MCF 10A (cell line): Measurements from ENCODE around the gene GALNT9. TPM values are rescaled to one million over a fixed set of nuclear protein-coding genes. Genes with fewer than 3 reads are reported as not detected.

ENCODE experiments used
- BruUV-seq: library from RNA; stranded (reverse); fragments of 400-500 nt; replicated peaks from 2 replicates; lab custom pipeline; 2021; lab: Mats Ljungman, UMichigan
- CTCF ChIA-PET: fragments of 300-600 bp; sonication (Branson Sonifier 250); formaldehyde crosslinking; extraction: SDS; loops from one replicate; lab custom pipeline; 2021; ENCODE audit warnings: antibody characterized with exemption, inconsistent platforms; lab: Yijun Ruan, JAX
- POLR2A ChIA-PET: fragments of 300-600, 350-650 bp; sonication (Branson Sonifier 250); formaldehyde crosslinking; extraction: SDS; loops from one replicate; lab custom pipeline; 2020; ENCODE audit warnings: antibody characterized with exemption, inconsistent platforms; lab: Yijun Ruan, JAX
- DNase-seq: peaks from one replicate; pipeline ENCODE4 v3.0.0-alpha.2; 2018; ENCODE audit not compliant: unreplicated experiment
- H3K27ac Mint-ChIP-seq: one replicate; pipeline ENCODE4 v1.8.0; 2022; ENCODE audit warnings: mild to moderate bottlenecking, low read depth, mixed read lengths; ENCODE audit not compliant: unreplicated experiment
- H3K27me3 Mint-ChIP-seq: one replicate; pipeline ENCODE4 v1.8.0; 2022; ENCODE audit warnings: mixed read lengths; ENCODE audit not compliant: insufficient read depth, unreplicated experiment
- H3K36me3 Mint-ChIP-seq: one replicate; pipeline ENCODE4 v1.8.0; 2022; ENCODE audit warnings: mild to moderate bottlenecking, moderate library complexity, mixed read lengths; ENCODE audit not compliant: insufficient read depth, unreplicated experiment
- H3K4me1 Mint-ChIP-seq: one replicate; pipeline ENCODE4 v1.8.0; 2022; ENCODE audit warnings: mixed read lengths; ENCODE audit not compliant: insufficient read depth, unreplicated experiment
- H3K4me3 Mint-ChIP-seq: one replicate; pipeline ENCODE4 v1.8.0; 2022; ENCODE audit warnings: mild to moderate bottlenecking, moderate library complexity, mixed read lengths; ENCODE audit not compliant: unreplicated experiment
- H3K9me3 Mint-ChIP-seq: one replicate; pipeline ENCODE4 v1.8.0; 2022; ENCODE audit warnings: mixed read lengths; ENCODE audit not compliant: unreplicated experiment
- intact Hi-C: fragments of 100-400 bp; cut with micrococcal nuclease; formaldehyde crosslinking; loops from 2 replicates; pipeline ENCODE4 v1.14.1; 2022
- total RNA-seq: library from RNA; stranded (reverse); gene quantifications from 2 replicates; pipeline ENCODE4 v1.2.3, GENCODE V29; 2022
- TF ChIP-seq, protein P1 (sequence below): fragments of 200-600 bp; IDR thresholded peaks from one replicate; pipeline ENCODE4 v1.8.0; 2022; ENCODE audit warnings: antibody characterized with exemption, mild to moderate bottlenecking; ENCODE audit not compliant: unreplicated experiment

Gene GALNT9
- total RNA-seq, 1 experiment from 2014 or later = 4.4 TPM

DNA sequence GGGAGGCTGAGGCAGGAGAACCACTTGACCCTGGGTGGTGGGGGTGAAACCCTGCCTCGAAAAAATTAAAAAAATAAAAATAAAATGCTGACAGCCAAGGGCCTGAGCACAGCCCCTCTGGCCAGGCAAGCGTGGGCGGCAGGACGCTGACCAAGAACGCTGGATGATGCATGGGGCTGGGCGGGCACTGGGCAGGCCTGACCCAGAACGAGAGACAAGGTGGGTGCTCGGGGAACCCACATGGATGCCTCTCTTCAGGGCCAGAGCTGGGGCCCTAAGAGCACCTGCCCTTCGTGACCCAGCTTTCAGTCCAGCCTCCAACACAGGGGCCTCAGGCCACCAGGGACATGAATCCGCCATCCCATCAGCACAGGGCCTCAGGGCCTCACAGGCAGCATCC, 11.3 kb downstream of the GALNT9 start:
- H3K4me1 Mint-ChIP-seq = no peaks in the 10 kb centered on the region
- H3K4me3 Mint-ChIP-seq = no peak overlapping the region
- peaks cover 8% of the 10 kb centered on the region for H3K9me3 Mint-ChIP-seq
- no peak overlapping the region for H3K27ac Mint-ChIP-seq
- BruUV-seq = no TSS peak
- no peaks in the 10 kb centered on the region for H3K36me3 Mint-ChIP-seq
- intact Hi-C loops = no loop called here
- DNase-seq = no peak
- CTCF ChIA-PET = no interaction called here
- POLR2A ChIA-PET = no interaction called here
- H3K27me3 Mint-ChIP-seq = peaks cover 41% of the 10 kb centered on the region
- TF ChIP-seq, protein P1, sequence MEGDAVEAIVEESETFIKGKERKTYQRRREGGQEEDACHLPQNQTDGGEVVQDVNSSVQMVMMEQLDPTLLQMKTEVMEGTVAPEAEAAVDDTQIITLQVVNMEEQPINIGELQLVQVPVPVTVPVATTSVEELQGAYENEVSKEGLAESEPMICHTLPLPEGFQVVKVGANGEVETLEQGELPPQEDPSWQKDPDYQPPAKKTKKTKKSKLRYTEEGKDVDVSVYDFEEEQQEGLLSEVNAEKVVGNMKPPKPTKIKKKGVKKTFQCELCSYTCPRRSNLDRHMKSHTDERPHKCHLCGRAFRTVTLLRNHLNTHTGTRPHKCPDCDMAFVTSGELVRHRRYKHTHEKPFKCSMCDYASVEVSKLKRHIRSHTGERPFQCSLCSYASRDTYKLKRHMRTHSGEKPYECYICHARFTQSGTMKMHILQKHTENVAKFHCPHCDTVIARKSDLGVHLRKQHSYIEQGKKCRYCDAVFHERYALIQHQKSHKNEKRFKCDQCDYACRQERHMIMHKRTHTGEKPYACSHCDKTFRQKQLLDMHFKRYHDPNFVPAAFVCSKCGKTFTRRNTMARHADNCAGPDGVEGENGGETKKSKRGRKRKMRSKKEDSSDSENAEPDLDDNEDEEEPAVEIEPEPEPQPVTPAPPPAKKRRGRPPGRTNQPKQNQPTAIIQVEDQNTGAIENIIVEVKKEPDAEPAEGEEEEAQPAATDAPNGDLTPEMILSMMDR = no peak

DNA sequence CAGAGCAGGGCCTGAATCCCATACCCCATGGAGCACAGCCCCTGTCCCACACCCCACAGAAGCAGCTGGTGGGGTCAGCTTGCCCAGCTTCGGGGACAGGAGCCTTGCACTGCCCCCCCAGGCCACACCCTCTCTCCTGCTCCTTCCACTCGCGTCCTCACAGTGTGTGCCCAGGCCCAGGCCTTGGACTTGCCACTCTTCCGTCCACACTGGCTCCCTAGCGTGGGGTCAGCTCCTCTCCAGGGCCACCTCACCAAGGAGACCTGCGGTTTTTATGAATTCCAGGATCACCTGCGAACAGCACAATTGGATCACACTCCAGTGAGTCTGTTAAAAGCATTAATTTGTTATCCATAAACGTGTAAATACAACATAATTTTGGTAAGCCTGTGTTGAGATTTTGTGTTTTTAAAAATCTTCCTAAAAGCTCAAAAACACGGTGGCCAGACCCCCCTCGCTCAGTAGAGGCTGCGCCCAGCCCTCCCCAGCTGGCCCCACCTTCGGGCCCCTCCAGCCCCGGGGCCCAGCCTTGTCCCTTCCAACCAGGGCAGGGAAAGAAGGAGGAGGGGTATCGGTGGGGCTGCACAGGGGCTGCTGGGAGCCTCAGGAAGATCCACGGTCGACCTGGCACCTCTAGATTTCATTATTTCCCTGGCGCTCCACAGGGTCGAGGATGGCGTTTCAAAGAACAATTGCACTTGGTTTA, 12.0 kb downstream of the GALNT9 start:
- Mint-ChIP-seq H3K4me3 (no peak overlapping the region), H3K4me1 (no peaks in the 10 kb centered on the region), H3K36me3 (no peaks in the 10 kb centered on the region), H3K27ac (no peak overlapping the region), H3K9me3 (peaks cover 8% of the 10 kb centered on the region), H3K27me3 (peaks cover 35% of the 10 kb centered on the region)
- POLR2A ChIA-PET = no interaction called here
- CTCF ChIA-PET = no interaction called here
- DNase-seq = no peak
- intact Hi-C loops = no loop called here
- BruUV-seq = no TSS peak
- TF ChIP-seq, protein P1 = no peak

DNA sequence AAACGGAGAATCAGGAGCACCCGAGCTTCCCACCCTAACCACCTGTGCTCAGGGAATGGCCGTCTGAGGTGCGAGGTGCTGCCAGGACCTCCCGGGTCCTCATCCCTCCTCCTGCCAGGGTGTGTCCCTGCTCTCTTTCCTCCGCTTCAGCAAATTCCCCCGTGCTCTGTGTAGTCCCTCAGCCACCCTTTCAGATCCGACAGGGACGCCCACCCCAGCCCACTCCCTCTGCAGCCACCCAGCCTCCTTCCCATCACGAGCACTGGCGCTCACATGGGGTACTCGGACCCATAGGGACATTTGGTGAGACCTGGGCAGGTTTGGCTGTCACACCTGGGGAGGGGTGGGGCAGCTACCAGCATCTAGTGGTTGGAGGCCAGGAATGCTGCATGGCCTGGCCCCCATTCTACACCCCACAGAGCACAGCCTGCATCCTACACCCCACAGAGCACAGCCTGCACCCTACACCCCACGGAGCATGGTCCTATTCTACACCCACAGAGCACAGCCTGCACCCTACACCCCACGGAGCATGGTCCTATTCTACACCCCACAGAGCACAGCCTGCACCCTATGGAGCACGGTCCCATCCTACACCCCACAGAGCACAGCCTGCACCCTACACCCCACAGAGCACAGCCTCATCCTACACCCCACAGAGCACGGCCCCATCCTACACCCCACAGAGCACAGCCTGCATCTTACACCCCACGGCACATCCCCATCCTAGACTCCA, 12.7 kb downstream of the GALNT9 start:
- Mint-ChIP-seq H3K4me1 (no peaks in the 10 kb centered on the region), H3K9me3 (peaks cover 14% of the 10 kb centered on the region), H3K36me3 (no peaks in the 10 kb centered on the region), H3K27me3 (peaks cover 27% of the 10 kb centered on the region), H3K4me3 (no peak overlapping the region), H3K27ac (no peak overlapping the region)
- ChIA-PET CTCF (no interaction called here), POLR2A (no interaction called here)
- no TSS peak for BruUV-seq
- intact Hi-C loops = no loop called here
- TF ChIP-seq, protein P1 = no peak
- no peak for DNase-seq

DNA sequence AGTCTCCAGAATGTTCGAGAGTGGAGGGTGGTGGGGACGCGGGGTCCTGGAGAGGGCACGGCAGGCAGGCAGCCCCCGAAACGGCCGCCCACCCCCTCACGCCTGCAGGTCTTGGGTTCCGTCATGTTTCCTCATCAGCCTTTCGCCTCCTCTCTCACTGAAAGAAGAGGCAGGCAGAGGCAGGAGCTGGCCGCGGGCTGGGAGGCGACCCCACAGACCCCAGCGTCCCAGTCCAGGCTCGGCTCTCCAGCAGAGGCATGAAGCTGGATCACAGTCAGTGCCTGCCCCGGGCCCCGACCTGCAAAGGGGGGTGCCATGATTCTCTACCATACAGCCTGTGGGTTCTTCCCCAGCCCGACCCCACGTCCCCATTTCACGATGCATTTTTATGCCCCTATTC, 13.4 kb downstream of the GALNT9 start:
- CTCF ChIA-PET = no interaction called here

More for the DNA sequence above, 13.4 kb downstream of the GALNT9 start:
- Mint-ChIP-seq H3K36me3 (no peaks in the 10 kb centered on the region), H3K9me3 (peaks cover 20% of the 10 kb centered on the region), H3K27me3 (peaks cover 22% of the 10 kb centered on the region), H3K4me1 (no peaks in the 10 kb centered on the region), H3K4me3 (no peak overlapping the region), H3K27ac (no peak overlapping the region)
- POLR2A ChIA-PET = no interaction called here
- TF ChIP-seq, protein P1 = no peak
- BruUV-seq = no TSS peak
- DNase-seq = no peak
- intact Hi-C loops = no loop called here
